H1 (cell line): ENCODE measurements around the gene CLDN9. TPM values are rescaled to one million over a fixed set of nuclear protein-coding genes. Genes with fewer than 3 reads are reported as not detected.

Experiments
- CTCF ChIA-PET: fragments of 300-600 bp; sonication (Branson Sonifier 250); formaldehyde crosslinking; loops from one replicate; lab custom pipeline; 2021; ENCODE audit not compliant: partially characterized antibody; lab: Charles Lee
- POLR2A ChIA-PET: fragments of 300-600 bp; sonication (Branson Sonifier 250); formaldehyde crosslinking; loops from one replicate; lab custom pipeline; 2021; ENCODE audit warnings: inconsistent platforms; ENCODE audit not compliant: partially characterized antibody; lab: Charles Lee
- DNase-seq, 2 experiments: peaks; one replicate each; pipeline versions ENCODE4 v3.0.0 to v3.0.0-alpha.2; 2010 to 2022; ENCODE audit warnings: low spot score in 2 of 2, low read depth in 1 of 2, mixed read lengths in 1 of 2
- FAIRE-seq: peaks from 2 replicates; lab custom pipeline; 2011; peaks lifted over from hg19 to GRCh38; lab: Jason Lieb, UNC
- H2AFZ ChIP-seq: 2 replicates; pipeline ENCODE4 v1.8.1; 2012; ENCODE audit warnings: low read length, inconsistent platforms
- H2AK5ac ChIP-seq: 2 replicates; pipeline ENCODE4 v1.6.1; 2013; ENCODE audit warnings: low read depth, low read length
- H2BK120ac ChIP-seq: replicated peaks from 2 replicates; pipeline ENCODE3; 2013; ENCODE audit warnings: low read depth, low read length, inconsistent platforms
- H2BK12ac ChIP-seq: 2 replicates; pipeline ENCODE4 v1.6.1; 2013; ENCODE audit warnings: low read depth, low read length
- H2BK15ac ChIP-seq: 2 replicates; pipeline ENCODE4 v1.6.1; 2013; ENCODE audit warnings: low read length
- H2BK20ac ChIP-seq: 2 replicates; pipeline ENCODE4 v1.6.1; 2013; ENCODE audit warnings: low read length
- H2BK5ac ChIP-seq: 2 replicates; pipeline ENCODE4 v1.6.1; 2013; ENCODE audit warnings: low read depth, low read length
- H3K14ac ChIP-seq: 2 replicates; pipeline ENCODE4 v1.6.1; 2013; ENCODE audit warnings: inconsistent platforms; ENCODE audit not compliant: insufficient read length
- H3K18ac ChIP-seq: 2 replicates; pipeline ENCODE4 v1.6.1; 2013; ENCODE audit warnings: low read length; ENCODE audit errors: extremely low read depth
- H3K23ac ChIP-seq: 2 replicates; pipeline ENCODE4 v1.6.1; 2013; ENCODE audit warnings: inconsistent platforms; ENCODE audit not compliant: insufficient read length
- H3K23me2 ChIP-seq: 2 replicates; pipeline ENCODE4 v1.6.1; 2013; ENCODE audit warnings: low read depth, low read length
- H3K27ac ChIP-seq: 2 replicates; pipeline ENCODE4 v1.6.1; 2011; ENCODE audit warnings: low read depth, low read length, inconsistent platforms
- H3K27me3 ChIP-seq, 4 experiments: replicated peaks in 1 of 4; 1 replicate in 1 of 4; 2 replicates in 3 of 4; pipeline versions ENCODE4 v1.6.1 to v1.8.1; 2011 to 2013; ENCODE audit warnings: low read length in 3 of 4, mild to moderate bottlenecking in 3 of 4, inconsistent platforms in 2 of 4, mixed read lengths in 2 of 4, moderate library complexity in 1 of 4; ENCODE audit not compliant: control insufficient read depth in 3 of 4, insufficient read depth in 3 of 4; ENCODE audit errors: extremely low read depth in 1 of 4
- H3K36me3 ChIP-seq, 4 experiments: 2 replicates each; pipeline versions ENCODE4 v1.6.1 to v1.8.1; 2011 to 2013; ENCODE audit warnings: mild to moderate bottlenecking in 4 of 4, low read length in 3 of 4, moderate library complexity in 2 of 4, control low read depth in 1 of 4, inconsistent platforms in 1 of 4; ENCODE audit not compliant: insufficient read depth in 4 of 4, control insufficient read depth in 2 of 4
- H3K4ac ChIP-seq: replicated peaks from 2 replicates; pipeline ENCODE3; 2013; ENCODE audit warnings: low read length, low read depth, mixed read lengths, inconsistent platforms; ENCODE audit not compliant: insufficient read length
- H3K4me1 ChIP-seq, 4 experiments: replicated peaks in 1 of 4; 1 replicate in 1 of 4; 2 replicates in 3 of 4; pipeline versions ENCODE4 v1.6.1 to v1.8.1; 2011 to 2013; ENCODE audit warnings: low read length in 3 of 4, inconsistent platforms in 2 of 4, mixed read lengths in 1 of 4; ENCODE audit not compliant: insufficient read depth in 4 of 4, control insufficient read depth in 3 of 4
- H3K4me2 ChIP-seq, 2 experiments: 2 replicates each; pipeline versions ENCODE4 v1.6.1 to v1.8.1; 2011 to 2013; ENCODE audit warnings: low read depth in 2 of 2, low read length in 2 of 2, control low read depth in 1 of 2, inconsistent platforms in 1 of 2, mild to moderate bottlenecking in 1 of 2; ENCODE audit not compliant: insufficient read depth in 1 of 2
- H3K4me3 ChIP-seq, 4 experiments: fragments of 200-600, 300-600 bp in 1 of 4; sonication (generic), shearing (Covaris generic), sonication (Bioruptor Twin) in 1 of 4; 2 replicates each; pipeline versions ENCODE4 v1.5.1 to v1.8.1; 2011 to 2016; ENCODE audit warnings: low read length in 4 of 4, low read depth in 3 of 4, control low read depth in 2 of 4, inconsistent platforms in 2 of 4, mild to moderate bottlenecking in 2 of 4, mixed read lengths in 1 of 4, moderate library complexity in 1 of 4; ENCODE audit not compliant: insufficient read depth in 2 of 4; ENCODE audit errors: extremely low read depth in 1 of 4
- H3K56ac ChIP-seq: replicated peaks from 2 replicates; pipeline ENCODE3; 2013; ENCODE audit warnings: low read depth, mild to moderate bottlenecking, mixed read lengths, low read length, inconsistent platforms; ENCODE audit not compliant: insufficient read length
- H3K79me1 ChIP-seq: 2 replicates; pipeline ENCODE4 v1.6.1; 2013; ENCODE audit warnings: low read depth, low read length, control low read depth
- H3K79me2 ChIP-seq, 2 experiments: 2 replicates each; pipeline versions ENCODE4 v1.6.1 to v1.8.1; 2012 to 2013; ENCODE audit warnings: low read length in 2 of 2, mild to moderate bottlenecking in 2 of 2, inconsistent platforms in 1 of 2; ENCODE audit not compliant: insufficient read depth in 2 of 2, control insufficient read depth in 1 of 2
- H3K9ac ChIP-seq, 4 experiments: replicated peaks in 1 of 4; 1 replicate in 1 of 4; 2 replicates in 3 of 4; pipeline versions ENCODE4 v1.6.1 to v1.8.1; 2011 to 2013; ENCODE audit warnings: low read depth in 3 of 4, low read length in 3 of 4, control low read depth in 2 of 4, mild to moderate bottlenecking in 2 of 4, moderate library complexity in 2 of 4, inconsistent platforms in 1 of 4; ENCODE audit errors: extremely low read depth in 1 of 4
- H3K9me3 ChIP-seq, 2 experiments: 2 replicates each; pipeline versions ENCODE4 v1.6.1 to v1.8.1; 2012 to 2013; ENCODE audit warnings: mild to moderate bottlenecking in 2 of 2, moderate library complexity in 2 of 2, control low read depth in 1 of 2, inconsistent platforms in 1 of 2, low read depth in 1 of 2, low read length in 1 of 2, mixed read lengths in 1 of 2; ENCODE audit not compliant: insufficient read depth in 2 of 2
- H4K20me1 ChIP-seq, 2 experiments: replicated peaks in 1 of 2; 2 replicates each; pipeline versions ENCODE3 to v1.8.1; 2011 to 2013; ENCODE audit warnings: inconsistent platforms in 2 of 2, low read length in 2 of 2, mild to moderate bottlenecking in 1 of 2; ENCODE audit not compliant: insufficient read depth in 2 of 2, control insufficient read depth in 1 of 2
- H4K5ac ChIP-seq: 2 replicates; pipeline ENCODE4 v1.6.1; 2013; ENCODE audit warnings: low read length, low read depth, mixed read lengths, inconsistent platforms; ENCODE audit not compliant: insufficient read length
- H4K8ac ChIP-seq: 2 replicates; pipeline ENCODE4 v1.8.0; 2013; ENCODE audit warnings: mild to moderate bottlenecking, moderate library complexity, low read length, inconsistent platforms; ENCODE audit not compliant: insufficient read depth; ENCODE audit errors: extremely low read depth
- H4K91ac ChIP-seq: replicated peaks from 2 replicates; pipeline ENCODE3; 2013; ENCODE audit warnings: low read length, mixed read lengths, inconsistent platforms; ENCODE audit not compliant: insufficient read length
- GTF2F1 ChIP-seq: IDR thresholded peaks from 2 replicates; pipeline ENCODE4 v1.6.1; 2012; ENCODE audit warnings: low read depth, low read length, improper control_type of control experiment, borderline replicate concordance
- KDM4A ChIP-seq: IDR thresholded peaks from one replicate; pipeline ENCODE4 v1.7.1; 2012; ENCODE audit warnings: low read depth, mild to moderate bottlenecking, moderate library complexity, low read length, inconsistent platforms; ENCODE audit not compliant: severe bottlenecking
- RBBP5 ChIP-seq: IDR thresholded peaks from 2 replicates; pipeline ENCODE4 v1.7.1; 2012; ENCODE audit warnings: low read depth, mild to moderate bottlenecking, inconsistent platforms, low read length, moderate library complexity, borderline replicate concordance
- WGBS, 2 experiments: shearing (Covaris generic) in 1 of 2; methylation state at CpG; one replicate each; pipeline versions ENCODE4 v1.1.6 to v1.1.7; 2013 to 2015; ENCODE audit warnings: low lambda C conversion rate in 2 of 2, mixed read lengths in 2 of 2, inconsistent platforms in 1 of 2, low coverage in 1 of 2, missing lambda C conversion rate in 1 of 2; ENCODE audit not compliant: insufficient replicate concordance in 2 of 2, insufficient coverage in 1 of 2, insufficient read length in 1 of 2; ENCODE audit errors: extremely low coverage in 1 of 2, missing lambda C conversion rate in 1 of 2; 5-methylcytosine and 5-hydroxymethylcytosine counted together
- polyA plus RNA-seq, 7 experiments: library from polyadenylated mRNA; depleted of rRNA in 3 of 7; stranded (reverse) in 5 of 7; unstranded in 2 of 7; fragments of >200 nt in 5 of 7; fragments of 200-250 nt in 2 of 7; gene quantifications; 1 replicate in 5 of 7; 2 replicates in 1 of 7; 4 replicates in 1 of 7; pipeline versions ENCODE4 v1.2.1 to v1.2.3, GENCODE V29; 2011 to 2013; ENCODE audit warnings: missing spikeins in 2 of 7, mixed read lengths in 2 of 7
- total RNA-seq: library from RNA; stranded (reverse); fragmentation: NEBNext Ultra II Directional; extraction: Animal tissue kit (Norgen Biotek cat#: 25700); gene quantifications from 2 replicates; pipeline ENCODE4 v1.2.1, GENCODE V29; 2021

The CLDN9 gene
- total and polyA plus RNA-seq, 2 of the 8 experiments (the other 6 are each of a cell fraction or from before 2014, with no cell fraction given) = 0.60 to 0.89 TPM

DNA sequence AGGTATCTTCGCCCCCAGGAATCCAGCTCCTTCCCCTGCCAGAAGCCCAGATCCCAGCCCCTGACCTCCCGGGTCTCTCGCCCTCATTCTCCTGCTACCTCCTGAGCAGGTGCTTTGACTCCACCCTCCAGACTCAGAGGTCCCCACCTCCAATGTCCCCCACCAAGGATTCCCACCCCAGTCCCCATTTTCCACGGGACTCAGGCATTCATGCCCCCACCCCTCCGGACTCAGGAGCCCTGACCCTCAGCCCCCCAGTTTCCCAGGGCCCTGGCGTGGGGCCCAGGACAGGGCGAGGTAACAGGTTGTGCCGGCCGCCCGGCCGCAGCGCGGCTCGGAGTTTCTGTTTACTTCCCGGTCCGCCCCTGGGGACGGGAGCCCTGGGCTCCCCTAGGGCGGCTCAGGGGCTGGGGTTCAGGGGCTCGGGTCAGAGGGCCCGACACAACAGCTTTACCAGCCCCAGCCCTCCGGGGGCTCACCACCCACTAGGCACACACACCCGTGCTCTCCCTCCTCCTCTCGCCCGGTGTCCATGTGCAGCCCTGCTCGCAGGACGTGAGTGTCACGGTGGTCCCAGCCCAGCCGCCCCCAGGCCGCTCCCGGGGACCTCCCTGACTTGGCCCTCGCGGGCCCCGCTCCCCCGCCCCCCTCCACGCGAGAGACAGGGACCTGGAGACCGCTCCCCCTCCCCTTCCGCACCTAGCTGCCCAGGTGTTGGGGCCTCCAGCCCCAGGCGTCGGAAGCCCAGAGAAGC is 23.4 kb downstream of the CLDN9 start:
- H3K9me3 ChIP-seq = no peaks in the 10 kb centered on the region
- H4K91ac ChIP-seq = no peak overlapping the region
- H3K56ac ChIP-seq = no peak overlapping the region
- H3K4me1 ChIP-seq = peaks cover 3 to 24% (median 15%) of the 10 kb centered on the region in 4 experiments
- H2BK12ac ChIP-seq = no peak overlapping the region
- CTCF ChIA-PET = interaction anchor here (1.4 to 23.8 kb wide), 8 partner anchors 6 to 96 kb away, joined by 4 to 639 read pairs (median 93); partner anchors contain the start of genes CLDN6, CLDN9, HCFC1R1 and THOC6
- WGBS, 2 experiments = 4% methylated on average over 16 of the region's 40 CpGs; no CpG with 5 or more reads in 1 of the 2 experiments
- H3K79me1 ChIP-seq = 0 out of 2 replicates have a peak, but pooled peaks cover 2% of the 10 kb centered on the region
- no peak overlapping the region for H2BK15ac ChIP-seq
- peaks cover 5 to 16% of the 10 kb centered on the region in 2 experiments for H4K20me1 ChIP-seq
- no peak overlapping the region for H3K27ac ChIP-seq
- FAIRE-seq (no peak), DNase-seq (no peak)
- H3K4ac ChIP-seq = no peak overlapping the region
- H2BK120ac ChIP-seq = no peak overlapping the region
- H3K23me2 ChIP-seq = peaks cover 3% of the 10 kb centered on the region; the same call in 1 of the 2 replicates
- H2AK5ac ChIP-seq = no peak overlapping the region
- no peak overlapping the region for H4K5ac ChIP-seq
- H3K4me2 ChIP-seq = peak overlapping the region; percentile 78 to 85
- no peak overlapping the region; the same call in 1 of the 2 replicates for H3K18ac ChIP-seq
- H3K27me3 ChIP-seq = peaks cover 0 to 11% (median 3%) of the 10 kb centered on the region in 4 experiments; a peak in 1 of 7 replicates
- H3K4me3 ChIP-seq = peak overlapping the region; percentile 48 to 80 (median 62)
- no peak overlapping the region for H3K14ac ChIP-seq
- H2BK5ac ChIP-seq = no peak overlapping the region
- H2BK20ac ChIP-seq = no peak overlapping the region
- no peak overlapping the region; the same call in 1 of the 2 replicates for H4K8ac ChIP-seq
- H3K79me2 ChIP-seq = no peaks in the 10 kb centered on the region
- H2AFZ ChIP-seq = no peak overlapping the region
- peak overlapping the region in 1 of 4 experiments; percentile 3; a peak in 2 of 7 replicates for H3K9ac ChIP-seq
- H3K23ac ChIP-seq = no peak overlapping the region
- TF ChIP-seq RBBP5 (peak; percentile 36; the same call in 1 of the 2 replicates), GTF2F1 (no peak), KDM4A (peak; percentile 19)
- POLR2A ChIA-PET = interaction anchor here (0.6 to 34.8 kb wide), 10 partner anchors 10 to 520 kb away, joined by 3 to 1808 read pairs (median 5); partner anchors contain the start of genes CLDN6, CLDN9, HCFC1R1 and KREMEN2
- H3K36me3 ChIP-seq = no peaks in the 10 kb centered on the region
